GM12801 (cell line): Measurements from ENCODE around the gene SLC25A25.

ENCODE experiments used
- CTCF ChIP-seq: IDR thresholded peaks from one replicate; pipeline ENCODE4 v1.5.1; 2011; ENCODE audit warnings: control low read depth; ENCODE audit not compliant: insufficient read length; ENCODE audit errors: extremely low read depth

SLC25A25 gene

GRCh38 chr9:128116104-128117083 lies 48.4 kb downstream of the SLC25A25 start:
- no peak for TF ChIP-seq CTCF

DNA sequence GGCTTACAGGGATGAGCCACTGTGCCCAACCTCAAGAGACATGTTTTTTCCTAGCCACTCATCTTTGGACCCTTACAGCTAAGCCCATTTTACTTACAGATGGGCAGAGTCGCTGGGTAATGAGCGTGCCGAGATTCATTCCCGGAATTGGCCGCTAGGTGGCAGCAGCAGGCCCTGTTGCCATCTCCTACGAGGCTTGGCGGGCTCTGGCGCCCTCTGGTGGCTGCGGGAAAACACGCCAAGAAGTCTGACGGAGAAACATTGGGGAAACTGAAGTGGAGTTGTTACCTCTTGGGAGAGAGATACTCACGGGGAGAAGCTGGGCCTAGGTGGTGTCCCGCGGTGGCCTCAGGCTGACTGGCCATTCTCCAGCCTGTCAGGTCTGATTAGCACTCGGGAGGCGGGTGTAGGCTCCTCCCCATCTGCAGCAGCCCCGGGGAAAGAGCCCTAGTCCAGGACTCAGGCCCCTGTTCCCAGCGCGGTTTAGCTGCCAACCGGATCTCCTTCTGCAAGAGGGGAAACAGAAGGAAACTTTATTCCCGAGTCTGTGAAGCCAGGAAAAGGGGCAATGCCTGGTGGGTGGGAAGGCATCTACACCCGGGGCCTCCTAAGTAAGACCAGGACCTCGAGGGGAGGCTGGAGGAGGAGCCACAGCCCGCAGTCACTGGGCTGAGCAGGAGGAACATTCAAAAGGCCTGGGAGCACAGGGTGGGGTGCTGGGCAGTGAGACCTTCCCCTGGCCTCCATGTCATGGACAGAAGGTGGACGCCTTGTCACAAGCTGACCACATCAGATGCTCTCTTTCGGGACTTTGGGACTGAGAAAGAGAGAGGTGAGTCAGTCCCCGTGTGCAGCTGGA lies 49.8 kb downstream of the SLC25A25 start:
- TF ChIP-seq CTCF = peak; percentile 99

- TF ChIP-seq CTCF = no peak
Observed at GRCh38 chr9:128118472-128118857, 50.4 kb downstream of the SLC25A25 start.

DNA sequence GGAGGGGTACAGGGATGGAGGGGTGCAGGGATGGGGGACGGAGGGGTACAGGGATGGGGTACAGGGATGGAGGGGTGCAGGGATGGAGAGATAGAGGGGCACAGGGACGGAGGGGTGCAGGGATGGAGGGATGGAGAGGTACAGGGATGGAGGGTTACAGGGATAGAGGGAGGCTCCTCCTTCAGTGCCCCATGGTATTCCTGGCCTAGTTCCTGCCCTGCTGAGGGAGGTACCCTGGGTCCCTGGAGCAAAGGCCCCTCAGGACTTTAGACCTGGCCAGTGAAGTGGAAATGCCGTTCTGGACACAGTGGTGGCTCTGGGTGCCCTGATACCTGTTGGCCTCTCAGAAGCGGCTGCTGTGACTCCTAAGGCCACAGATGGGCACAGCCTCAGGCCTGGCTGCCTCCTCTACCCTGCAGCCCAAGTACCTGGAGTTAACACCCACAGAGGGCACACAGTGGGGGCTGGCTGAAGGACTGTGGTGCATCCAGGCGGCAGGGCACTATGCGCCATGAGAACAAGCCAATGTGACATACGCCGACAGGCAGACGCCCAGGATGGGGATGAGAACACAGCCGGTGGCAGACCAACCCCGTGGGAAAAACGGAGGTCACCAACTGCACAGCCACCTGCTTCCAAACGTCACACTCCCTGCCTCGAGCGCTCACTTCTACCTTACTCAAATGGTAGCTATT lies 51.1 kb downstream of the SLC25A25 start:
- no peak for TF ChIP-seq CTCF

GRCh38 chr9:128120061-128120740 lies 52.2 kb downstream of the SLC25A25 start:
- TF ChIP-seq CTCF = no peak

DNA sequence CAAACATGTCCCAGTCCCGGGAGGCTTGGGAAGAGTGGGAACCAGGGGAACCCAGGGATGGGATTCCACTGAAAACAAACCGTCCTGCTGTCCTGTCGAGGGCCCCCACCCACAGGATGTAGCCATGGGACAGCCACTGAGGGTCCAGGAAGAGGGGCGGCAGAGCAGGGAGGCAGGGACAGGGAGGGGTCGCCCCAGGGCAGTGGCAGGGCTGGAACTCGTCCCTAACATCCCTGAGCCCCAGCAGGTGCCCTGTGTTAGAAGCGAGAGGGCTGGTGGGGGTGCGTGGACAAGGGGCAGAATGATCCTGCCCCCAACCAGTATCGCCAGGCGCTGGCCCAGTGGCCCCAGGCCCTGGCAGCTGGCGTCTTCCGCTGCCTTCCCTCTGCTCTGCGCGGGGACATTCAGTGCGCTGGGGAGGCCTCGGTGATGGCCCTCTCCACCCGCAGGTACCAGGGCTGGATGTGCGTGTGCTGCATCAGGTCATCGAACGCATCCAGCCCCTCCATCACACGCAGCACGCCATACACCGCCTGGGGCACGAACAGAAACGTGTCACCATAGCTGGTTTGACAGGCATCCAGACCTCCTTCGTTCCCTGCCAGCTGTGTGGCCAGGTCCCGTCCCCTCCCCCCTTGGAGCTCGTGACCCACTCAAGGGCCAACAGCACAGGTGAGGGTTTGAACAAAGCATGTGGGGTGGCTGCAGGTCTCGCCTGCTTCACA lies 52.9 kb downstream of the SLC25A25 start:
- TF ChIP-seq CTCF = no peak
